Suprapubic skin (tissue), 3 donors: ENCODE data around the gene B3GNT7.
"Not testable (repeated sequence)": the region's sequence is repeated elsewhere in the genome, so short reads cannot be mapped to it uniquely, and the experiment has no call there.

Source experiments
- CTCF ChIP-seq, 2 donors: fragments of 200-600 bp in 1 of 2; fragments of 450-650 bp in 1 of 2; sonication (generic) in 1 of 2; IDR thresholded peaks; one replicate each; pipeline ENCODE4 v1.5.1; 2016 to 2019; ENCODE audit warnings: antibody characterized with exemption in 2 of 2, mild to moderate bottlenecking in 1 of 2, moderate library complexity in 1 of 2
- EP300 ChIP-seq: sonication (generic); formaldehyde crosslinking; IDR thresholded peaks from one replicate; pipeline ENCODE4 v1.6.1; 2017; ENCODE audit warnings: antibody characterized with exemption
- POLR2A ChIP-seq, 2 donors: fragments of 450-650 bp; IDR thresholded peaks; one replicate each; pipeline ENCODE4 v1.6.1; 2017; ENCODE audit warnings: antibody characterized with exemption in 2 of 2, mild to moderate bottlenecking in 2 of 2, moderate library complexity in 2 of 2

- not testable (repeated sequence) for TF ChIP-seq CTCF (IDR thresholded peaks at IDR 0.05); POLR2A (IDR thresholded peaks at IDR 0.05); EP300
Measured at GRCh38 chr2:231401101-231401500, 5.6 kb downstream of the B3GNT7 start.
